Stimulated activated CD4-positive, alpha-beta T cell treated with anti-CD3 and anti-CD28 coated beads, Interleukin-1b, Interleukin-23, amount 100 ng/mL, for 24 hours (primary cell): ENCODE measurements around the gene SVBP.
"Not testable (repeated sequence)": the region's sequence is repeated elsewhere in the genome, so short reads cannot be mapped to it uniquely, and the experiment has no call there.

ENCODE experiments used
- DNase-seq, 4 experiments: peaks; one replicate each; pipeline ENCODE4 v3.0.0-alpha.2; 2020; ENCODE audit warnings: low read depth in 4 of 4, low spot score in 1 of 4

Gene SVBP

DNA sequence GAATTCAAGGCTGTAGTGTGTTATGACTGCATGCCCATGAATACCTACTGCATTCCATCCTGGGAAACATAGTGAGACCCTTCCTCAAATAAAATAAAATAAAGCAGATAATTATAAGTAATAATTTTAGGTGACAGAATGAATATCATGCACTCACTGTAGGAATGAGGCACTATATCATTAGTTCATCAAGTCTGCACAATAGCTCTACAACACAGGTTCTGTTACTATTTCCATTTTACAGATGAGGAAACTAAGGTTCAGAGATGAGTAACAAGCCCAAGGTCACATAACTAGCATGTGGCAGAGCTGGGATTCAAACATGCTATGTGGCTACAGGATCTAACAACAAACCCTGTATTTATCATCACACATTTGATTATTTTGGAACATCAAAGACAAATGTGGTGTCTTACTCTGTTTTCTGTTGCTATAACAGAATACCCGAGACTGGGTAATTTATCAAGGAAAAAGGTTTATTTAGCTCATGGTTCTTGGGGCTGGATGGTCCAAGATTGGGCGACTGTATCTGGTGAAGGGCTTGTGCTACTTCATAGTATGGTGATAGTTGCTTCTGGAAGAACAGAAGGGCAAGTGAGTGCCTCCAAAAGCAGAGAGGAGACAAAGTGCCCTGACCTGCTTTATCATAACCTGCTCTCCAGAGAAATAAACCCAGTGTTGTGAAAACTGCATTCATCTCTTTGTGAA lies 24.4 kb upstream of the SVBP start:
- DNase-seq, result no peak

GRCh38 chr1:42841010-42841409 lies 23.8 kb upstream of the SVBP start:
- DNase-seq, result no peak

DNA sequence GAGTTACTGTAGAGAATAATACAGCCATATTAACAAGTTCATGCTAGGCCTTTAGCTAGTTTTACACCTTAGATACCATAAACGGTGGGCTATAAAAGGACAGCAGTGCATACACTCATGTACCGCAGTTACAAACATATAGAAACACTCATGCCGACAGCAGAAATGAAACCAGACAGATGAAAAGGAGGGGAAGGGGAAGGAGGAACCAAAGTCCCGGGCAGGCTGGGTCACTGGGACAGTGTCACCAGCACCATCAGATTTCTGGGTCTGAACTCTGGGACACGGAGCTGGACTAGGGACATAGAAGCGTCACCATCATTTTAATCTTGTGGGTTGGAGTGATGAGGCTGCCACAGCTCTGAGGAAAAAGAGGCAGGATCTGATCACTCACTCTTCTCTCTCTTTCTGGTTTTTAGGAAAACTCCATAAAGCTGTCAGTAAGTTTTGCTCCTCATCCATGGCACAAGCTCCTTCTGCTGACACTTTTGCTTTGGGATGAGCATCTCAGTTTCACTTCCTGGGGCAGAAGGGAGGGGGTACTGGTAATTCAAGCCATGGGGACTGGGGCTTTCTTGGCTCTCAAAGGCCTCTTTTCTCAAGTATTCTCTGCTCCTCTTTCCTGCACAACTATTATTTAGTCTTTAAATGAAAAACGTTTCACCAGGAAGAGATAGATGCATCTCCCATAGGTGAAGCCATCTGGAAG lies 21.4 kb upstream of the SVBP start:
- DNase-seq, result no peak

- DNase-seq, result no peak
These were observed 20.5 kb upstream of the SVBP start for GRCh38 chr1:42837709-42838108.

DNA sequence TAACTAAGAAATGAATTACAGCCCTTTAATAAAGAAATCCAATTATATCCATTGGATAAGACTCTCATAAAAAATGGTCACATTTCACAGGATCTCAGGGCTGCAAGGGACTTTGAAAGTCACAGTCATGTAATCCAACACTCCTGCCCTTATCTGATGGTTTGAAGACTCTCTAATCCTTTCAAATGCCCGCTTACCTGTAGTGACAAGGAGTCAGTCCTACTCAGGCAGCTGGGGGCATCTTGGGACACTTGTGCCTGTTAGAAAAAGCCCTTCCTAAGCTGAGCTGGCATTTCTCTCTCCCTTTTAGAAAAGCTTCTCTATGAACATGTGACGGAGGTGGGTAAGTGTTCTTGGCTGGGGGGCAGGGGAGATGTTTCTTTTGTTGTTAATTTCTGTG lies 18.2 kb upstream of the SVBP start:
- no peak for DNase-seq

DNA sequence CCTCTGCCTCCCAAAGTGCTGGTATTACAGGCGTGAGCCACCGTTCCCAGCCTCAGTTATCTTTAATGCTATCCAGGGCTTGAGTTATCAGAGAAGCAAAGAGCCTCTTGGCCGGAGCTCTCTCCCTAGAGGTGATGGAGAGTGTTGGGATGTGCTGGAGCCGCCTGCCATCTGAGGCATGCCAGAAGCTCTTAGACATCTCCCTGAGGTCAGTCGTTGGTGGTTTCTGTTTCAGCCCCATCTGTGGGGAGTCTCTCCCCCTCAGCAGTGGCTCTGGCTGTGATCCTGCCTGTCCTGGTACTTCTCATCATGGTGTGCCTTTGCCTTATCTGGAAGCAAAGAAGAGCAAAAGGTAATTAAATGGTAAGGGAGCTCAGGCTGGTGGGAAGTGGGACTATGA lies 17.6 kb upstream of the SVBP start:
- DNase-seq, result no peak

DNA sequence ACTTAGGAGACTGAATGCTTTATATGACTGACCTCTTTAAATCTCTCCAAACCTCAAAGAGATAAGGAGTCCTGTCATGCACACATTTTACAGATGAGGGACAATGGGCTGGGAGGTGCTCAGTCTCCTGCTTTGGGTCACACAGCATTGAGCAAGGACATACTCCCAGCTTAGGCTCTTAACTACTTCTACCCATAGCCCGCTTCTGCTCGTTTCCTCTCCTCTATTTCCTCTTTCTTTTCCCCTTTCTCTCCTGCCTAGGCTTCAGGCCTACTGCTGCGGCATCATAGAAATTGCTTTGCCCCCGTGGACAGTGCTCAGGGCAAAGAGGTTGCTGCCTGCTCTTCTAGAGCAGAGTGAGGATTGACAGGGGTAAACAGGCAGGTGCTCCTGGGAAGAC lies 16.8 kb upstream of the SVBP start:
- DNase-seq, result no peak

GRCh38 chr1:42832641-42833240 lies 15.5 kb upstream of the SVBP start:
- no peak for DNase-seq

DNA sequence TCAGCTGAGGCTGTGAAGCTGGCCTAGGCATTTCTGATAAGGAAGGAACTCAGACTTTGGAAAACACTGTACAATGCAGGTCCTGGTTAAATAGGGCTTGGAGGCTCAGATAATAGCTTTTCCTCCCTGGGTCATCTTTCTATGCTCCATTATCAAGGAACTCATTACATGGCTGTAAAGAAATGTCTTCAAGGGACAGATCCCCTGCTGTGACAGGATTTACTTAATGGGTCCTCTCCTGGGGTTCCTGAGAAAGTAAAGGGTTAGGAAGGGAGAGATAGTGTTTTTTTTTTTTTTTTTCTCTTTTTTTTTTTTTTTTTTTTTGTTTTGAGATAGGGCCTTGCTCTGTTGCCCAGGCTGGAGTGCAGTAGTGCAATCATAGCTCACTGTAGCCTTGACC lies 14.1 kb upstream of the SVBP start:
- no peak for DNase-seq

DNA sequence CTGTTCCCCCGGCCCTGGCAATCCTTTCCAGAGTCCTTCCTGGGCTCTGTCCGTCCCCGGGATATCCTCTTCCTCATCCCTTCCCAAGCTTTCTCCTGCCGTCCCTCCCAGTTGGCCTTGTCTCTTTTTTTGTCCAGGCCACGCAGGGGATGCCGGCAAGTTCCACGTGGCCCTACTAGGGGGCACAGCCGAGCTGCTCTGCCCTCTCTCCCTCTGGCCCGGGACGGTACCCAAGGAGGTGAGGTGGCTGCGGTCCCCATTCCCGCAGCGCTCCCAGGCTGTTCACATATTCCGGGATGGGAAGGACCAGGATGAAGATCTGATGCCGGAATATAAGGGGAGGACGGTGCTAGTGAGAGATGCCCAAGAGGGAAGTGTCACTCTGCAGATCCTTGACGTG lies 13.4 kb upstream of the SVBP start:
- DNase-seq, result no peak

- DNase-seq, result no peak
These were observed 8.0 kb upstream of the SVBP start for GRCh38 chr1:42825036-42825851.

GRCh38 chr1:42824481-42825035 lies 7.4 kb upstream of the SVBP start:
- no peak for DNase-seq

- DNase-seq, result no peak
These were observed 5.7 kb upstream of the SVBP start for GRCh38 chr1:42822800-42823392.

DNA sequence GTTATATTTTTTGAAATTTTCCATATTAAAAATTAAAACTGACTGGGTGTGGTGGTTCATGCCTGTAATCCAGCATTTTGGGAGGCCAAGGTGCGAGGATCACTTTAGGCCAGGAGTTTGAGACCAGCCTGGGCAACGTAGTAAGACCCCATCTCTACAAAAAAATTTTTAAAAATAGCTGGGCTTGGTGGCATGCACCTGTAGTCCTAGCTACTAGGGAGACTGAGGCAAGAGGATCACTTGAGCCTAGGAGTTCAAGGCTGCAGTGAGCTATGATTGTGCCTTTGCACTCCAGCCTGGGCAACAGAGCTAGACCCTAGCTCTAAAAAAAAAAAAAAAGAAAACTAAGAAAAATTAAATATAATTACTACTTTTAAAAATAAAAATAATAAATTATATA lies 4.5 kb upstream of the SVBP start:
- no peak for DNase-seq

DNA sequence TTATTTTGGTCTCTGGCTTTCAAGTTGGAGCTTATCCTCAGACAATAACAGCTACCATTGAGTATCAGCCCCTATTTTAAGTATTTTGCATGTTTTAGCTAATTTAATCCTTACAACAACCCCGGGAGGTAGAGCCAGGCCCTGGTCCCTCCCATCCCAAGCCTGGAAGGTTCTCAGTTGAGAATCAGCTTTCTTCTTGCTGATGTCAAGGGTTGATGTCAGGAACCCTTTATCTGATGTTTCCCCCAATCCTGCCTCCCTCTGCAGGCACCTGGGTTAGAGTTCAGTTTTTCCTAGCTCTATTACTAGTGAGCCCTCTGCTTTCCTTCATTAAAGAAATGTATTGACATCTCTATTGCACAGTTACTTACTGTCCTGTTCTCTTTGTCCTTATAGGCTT lies 3.6 kb upstream of the SVBP start:
- DNase-seq, result no peak

DNA sequence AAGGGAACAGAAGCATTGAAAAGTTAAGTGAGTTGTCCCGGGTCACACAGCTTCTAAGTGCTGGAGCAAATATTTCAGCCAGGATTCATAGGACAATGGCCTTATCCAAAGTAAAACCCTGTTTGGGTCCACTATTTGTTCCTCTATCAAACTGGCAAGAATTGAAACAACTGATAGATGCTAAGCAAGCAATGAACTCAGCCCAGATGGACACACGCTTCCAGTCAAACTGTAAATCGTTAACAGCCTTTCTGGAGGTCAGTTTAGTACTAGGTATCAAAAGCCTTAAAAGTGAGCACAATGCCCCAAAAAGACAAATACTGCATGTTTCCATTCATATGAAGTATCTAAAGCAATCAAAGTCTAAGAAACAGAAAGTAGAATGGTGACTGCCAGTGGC lies 779 bp upstream of the SVBP start:
- DNase-seq, result no peak

GRCh38 chr1:42817440-42817767 lies 207 bp upstream of the SVBP start:
- DNase-seq, result no peak

DNA sequence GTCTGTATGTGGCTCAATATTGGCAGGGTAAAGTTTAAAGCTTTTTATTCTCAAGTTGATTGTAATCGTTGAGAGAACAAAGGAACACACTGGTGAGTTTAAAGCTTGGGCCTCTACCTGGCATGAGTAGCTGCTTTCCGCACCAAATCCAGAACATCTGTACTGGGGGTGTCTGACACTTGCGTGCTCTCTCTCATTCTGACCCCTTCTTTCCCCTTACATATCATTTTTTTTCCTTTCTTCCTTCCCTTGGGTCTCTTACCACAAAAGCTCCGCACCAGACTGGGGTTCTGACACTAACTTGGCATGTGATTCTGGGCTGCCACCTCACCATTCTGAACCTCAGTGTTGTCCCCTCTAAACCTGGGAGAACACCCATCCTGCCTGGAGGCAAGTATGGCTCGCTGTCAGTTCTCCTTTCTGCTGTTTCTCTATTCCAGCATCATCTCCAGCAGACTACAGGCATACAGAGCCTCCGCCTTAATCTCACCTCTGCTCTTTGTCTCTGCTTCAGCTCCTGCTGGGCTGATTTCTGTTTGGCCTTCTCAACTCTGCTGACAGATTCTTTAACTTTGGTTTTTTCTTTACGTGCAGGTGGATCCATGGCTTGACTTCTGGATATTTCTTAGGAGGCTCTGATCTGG lies 1.1 kb downstream of the SVBP start:
- DNase-seq, result no peak

- DNase-seq, result not testable (repeated sequence)
These were observed 2.4 kb downstream of the SVBP start for GRCh38 chr1:42814815-42815214.

DNA sequence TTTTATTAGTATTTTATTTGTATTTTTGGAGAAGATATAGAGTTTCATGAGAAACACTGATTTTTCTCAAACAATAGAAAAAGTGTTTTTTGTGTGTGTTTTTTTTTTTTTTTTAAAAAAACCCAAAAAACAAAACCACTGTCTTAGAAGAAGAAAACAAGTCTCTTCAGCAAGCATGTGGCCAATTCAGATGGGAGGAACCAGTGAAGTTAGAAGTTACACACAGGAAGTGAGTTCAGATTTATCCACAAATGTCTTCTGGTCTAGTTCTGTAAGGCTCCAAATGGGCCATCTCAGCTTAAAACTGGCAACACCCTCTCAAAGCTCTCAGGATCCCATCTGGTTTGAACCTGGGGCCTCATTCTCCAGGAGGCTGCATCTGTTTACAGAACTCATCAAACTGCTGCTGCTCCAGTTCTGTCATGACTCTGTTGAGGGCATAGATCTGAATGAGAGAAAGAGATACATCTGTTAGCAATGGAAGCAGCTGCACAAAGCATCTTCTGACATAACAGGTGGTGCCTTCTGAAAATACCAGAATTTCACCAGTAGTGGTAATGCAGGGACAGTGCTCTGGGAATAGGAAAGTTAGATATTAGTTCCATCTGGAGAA lies 10.0 kb downstream of the SVBP start:
- DNase-seq, result no peak
